ENCODE data around the gene PTPN11.

DNA sequence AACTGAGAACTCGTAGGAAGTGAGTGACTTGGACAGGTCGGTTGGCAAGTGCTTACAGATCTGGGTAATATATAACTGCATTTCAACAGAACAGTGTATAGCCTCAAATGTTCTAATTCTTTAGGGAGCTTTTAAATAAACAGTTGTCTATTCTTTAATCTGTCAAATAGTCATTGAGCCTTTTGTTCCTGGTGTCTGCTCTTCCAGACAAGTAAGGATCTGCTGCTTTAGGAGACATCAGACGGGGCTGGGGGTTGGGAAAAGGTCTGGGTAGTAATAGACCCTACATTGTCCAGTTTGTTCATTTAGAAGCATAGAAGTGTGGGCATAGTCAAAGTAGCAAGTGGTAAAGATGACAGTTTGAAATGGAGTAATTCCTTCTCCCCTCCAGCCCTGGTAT lies 2.0 kb downstream of the PTPN11 start:
- TF ChIP-seq CTCF (IDR thresholded peaks at IDR 0.05; ENCODE audit: borderline replicate concordance, extremely low read depth, low read length, poor library complexity, severe bottlenecking) = no peak
- TF ChIP-seq EZH2 (IDR thresholded peaks at IDR 0.05; ENCODE audit: borderline replicate concordance, low read depth, low read length, severe bottlenecking) = no peak

Measured in DND-41 (cell line).